ENCODE data around the gene N4BP2. TPM values are rescaled to one million over a fixed set of nuclear protein-coding genes. Genes with fewer than 3 reads are reported as not detected.

The N4BP2 gene
- polyA plus RNA-seq, 1 of the 3 experiments (the other 2 are of a cell fraction), result 1.2 TPM

GRCh38 chr4:40190880-40191815 is 134.5 kb downstream of the N4BP2 start:
- WGBS (ENCODE audit: low lambda C conversion rate), result 81% methylated on average over 14 of the region's 14 CpGs
- no peaks in the 10 kb centered on the region for H3K79me2 ChIP-seq (ENCODE audit: insufficient read depth)
- no peaks in the 10 kb centered on the region for H3K27me3 ChIP-seq (ENCODE audit: insufficient read depth)
- no peak overlapping the region for H3K4me2 ChIP-seq
- H3K9ac ChIP-seq, result no peak overlapping the region
- CTCF ChIA-PET, result interaction anchor here (1.0 to 1.2 kb wide), 3 partner anchors 17 to 135 kb away, joined by 3 to 4 read pairs (median 3); partner anchors contain the start of gene N4BP2
- H3K4me3 ChIP-seq (ENCODE audit: low read depth in 2 of 2, low read length in 1 of 2), result no peak overlapping the region
- no peak overlapping the region for H2AFZ ChIP-seq (ENCODE audit: low read depth)
- H3K9me2 ChIP-seq, result no peaks in the 10 kb centered on the region
- TF ChIP-seq TEAD4 (IDR thresholded peaks at IDR 0.05; ENCODE audit: borderline replicate concordance, insufficient read depth) (no peak), REST (IDR thresholded peaks at IDR 0.05; ENCODE audit: low read depth, low read length) (no peak), SIN3A (IDR thresholded peaks at IDR 0.05; ENCODE audit: borderline replicate concordance, low read depth, low read length) (no peak), RXRA (IDR thresholded peaks at IDR 0.05; ENCODE audit: borderline replicate concordance, low read depth) (no peak), TCF12 (IDR thresholded peaks at IDR 0.05) (no peak), FOXJ3 (CRISPR knock-in tag; IDR thresholded peaks at IDR 0.05) (no peak), MEF2A (IDR thresholded peaks at IDR 0.05; ENCODE audit: borderline replicate concordance, low read depth) (no peak), NRF1 (IDR thresholded peaks at IDR 0.05; ENCODE audit: low read depth, low read length) (no peak), CHD2 (IDR thresholded peaks at IDR 0.05; ENCODE audit: low read length, partially characterized antibody) (no peak), JUND (IDR thresholded peaks at IDR 0.05) (no peak)
- no peaks in the 10 kb centered on the region; the same call in 1 of the 2 replicates for H3K9me3 ChIP-seq
- peaks cover 7 to 15% of the 10 kb centered on the region in 2 experiments; a peak in 3 of 4 replicates for H3K4me1 ChIP-seq (ENCODE audit: control insufficient read depth in 1 of 2, insufficient read depth in 2 of 2, low read depth in 1 of 2, low read length in 1 of 2)
- DNase-seq, result no peak
- POLR2A ChIA-PET, result no interaction called here
- peaks cover 4% of the 10 kb centered on the region for H3F3A ChIP-seq (replicated peaks; ENCODE audit: insufficient read depth)
- H4K20me1 ChIP-seq (ENCODE audit: insufficient read depth), result no peaks in the 10 kb centered on the region
- H3K27ac ChIP-seq (ENCODE audit: low read depth in 2 of 2, low read length in 1 of 2), result no peak overlapping the region
- no peaks in the 10 kb centered on the region for H3K36me3 ChIP-seq (replicated peaks in 1 of 2; ENCODE audit: control insufficient read depth in 1 of 2, insufficient read depth in 2 of 2, low read length in 1 of 2)

- H2AFZ ChIP-seq (ENCODE audit: low read depth), result no peak overlapping the region
- no peak overlapping the region for H3K4me2 ChIP-seq
- ChIA-PET POLR2A (no interaction called here), CTCF (interaction anchor here (1.2 kb wide), 2 partner anchors 16 to 125 kb away, joined by 3 to 6 read pairs; no protein-coding TSS in a partner anchor)
- no peaks in the 10 kb centered on the region for H3K27me3 ChIP-seq (ENCODE audit: insufficient read depth)
- H3F3A ChIP-seq (replicated peaks; ENCODE audit: insufficient read depth), result no peaks in the 10 kb centered on the region
- no peaks in the 10 kb centered on the region for H3K36me3 ChIP-seq (replicated peaks in 1 of 2; ENCODE audit: control insufficient read depth in 1 of 2, insufficient read depth in 2 of 2, low read length in 1 of 2)
- H3K79me2 ChIP-seq (ENCODE audit: insufficient read depth), result no peaks in the 10 kb centered on the region
- H3K9me2 ChIP-seq, result no peaks in the 10 kb centered on the region
- H3K27ac ChIP-seq (ENCODE audit: low read depth in 2 of 2, low read length in 1 of 2), result no peak overlapping the region
- peaks cover 6 to 7% of the 10 kb centered on the region in 2 experiments; a peak in 2 of 4 replicates for H3K4me1 ChIP-seq (ENCODE audit: control insufficient read depth in 1 of 2, insufficient read depth in 2 of 2, low read depth in 1 of 2, low read length in 1 of 2)
- no peaks in the 10 kb centered on the region; the same call in 1 of the 2 replicates for H3K9me3 ChIP-seq
- H3K4me3 ChIP-seq (ENCODE audit: low read depth in 2 of 2, low read length in 1 of 2), result no peak overlapping the region
- 91% methylated on average over 8 of the region's 8 CpGs for WGBS (ENCODE audit: low lambda C conversion rate)
- no peak for DNase-seq
- no peak overlapping the region for H3K9ac ChIP-seq
- no peaks in the 10 kb centered on the region for H4K20me1 ChIP-seq (ENCODE audit: insufficient read depth)
- no peak for TF ChIP-seq NRF1 (IDR thresholded peaks at IDR 0.05; ENCODE audit: low read depth, low read length)
- no peak for TF ChIP-seq PBX3 (IDR thresholded peaks at IDR 0.05)
- no peak for TF ChIP-seq TCF12 (IDR thresholded peaks at IDR 0.05)
- TF ChIP-seq FOXM1 (IDR thresholded peaks at IDR 0.05; ENCODE audit: low read depth), result no peak
- no peak for TF ChIP-seq YY1 (IDR thresholded peaks at IDR 0.05; ENCODE audit: low read depth)
- no peak for TF ChIP-seq MXI1 (IDR thresholded peaks at IDR 0.05; ENCODE audit: low read depth, low read length)
- no peak for TF ChIP-seq RFX5 (IDR thresholded peaks at IDR 0.05; ENCODE audit: low read length)
- no peak for TF ChIP-seq REST (IDR thresholded peaks at IDR 0.05; ENCODE audit: low read depth, low read length)
Observed at GRCh38 chr4:40192114-40193015, 135.7 kb downstream of the N4BP2 start.

Data from SK-N-SH (cell line).